Measurements from ENCODE around the gene CAT.

GRCh38 chr11:34475656-34476055 lies 36.9 kb downstream of the CAT start:
- TF ChIP-seq CTCF (IDR thresholded peaks at IDR 0.05) (no peak), POLR2A (IDR thresholded peaks at IDR 0.05) (no peak)

All from vagina (tissue), 2 donors.